Cardiac septum (tissue), 1 donor: ENCODE results near the gene PRRT1B. TPM values are rescaled to one million over a fixed set of nuclear protein-coding genes. Genes with fewer than 3 reads are reported as not detected.

Experiments
- DNase-seq: peaks from one replicate; pipeline ENCODE4 v3.0.0-alpha.2; 2020; ENCODE audit warnings: low spot score
- intact Hi-C: fragments of 100-400 bp; cut with DNase I; formaldehyde crosslinking; loops from one replicate; pipeline ENCODE4 v1.14.0; 2022
- total RNA-seq: library from RNA; stranded (reverse); fragmentation: NEBNext Ultra II Directional; extraction: Animal tissue kit (Norgen Biotek cat#: 25700); gene quantifications from one replicate; pipeline ENCODE4 v1.2.1, GENCODE V29; 2021
- donor health status: DM: no; HTN: no; CAD: no.

Gene PRRT1B
- total RNA-seq, 1 donor from 2014 or later, result not detected

- DNase-seq, result no peak
- intact Hi-C loops, result no loop called here
Measured at GRCh38 chr9:131577005-131578000, 32.0 kb downstream of the PRRT1B start.

GRCh38 chr9:131578021-131578420 is 32.7 kb downstream of the PRRT1B start:
- DNase-seq, result no peak
- intact Hi-C loops, result no loop called here

- intact Hi-C loops, result no loop called here
- DNase-seq, result no peak
Measured at GRCh38 chr9:131578731-131579504, 33.6 kb downstream of the PRRT1B start.

GRCh38 chr9:131579789-131580211 is 34.5 kb downstream of the PRRT1B start:
- intact Hi-C loops, result no loop called here

GRCh38 chr9:131580358-131580757 is 35.0 kb downstream of the PRRT1B start:
- DNase-seq, result no peak
- intact Hi-C loops, result no loop called here

More at GRCh38 chr9:131579789-131580211, 34.5 kb downstream of the PRRT1B start:
- no peak for DNase-seq

GRCh38 chr9:131582056-131582455 is 36.7 kb downstream of the PRRT1B start:
- intact Hi-C loops, result no loop called here
- no peak for DNase-seq

GRCh38 chr9:131582466-131583336 is 37.4 kb downstream of the PRRT1B start:
- no peak for DNase-seq
- intact Hi-C loops, result no loop called here

GRCh38 chr9:131583337-131583645 is 38.0 kb downstream of the PRRT1B start:
- intact Hi-C loops, result no loop called here
- DNase-seq, result no peak

GRCh38 chr9:131583836-131584555 is 38.7 kb downstream of the PRRT1B start:
- DNase-seq, result no peak
- intact Hi-C loops, result no loop called here

- no peak for DNase-seq
- intact Hi-C loops, result no loop called here
Measured at GRCh38 chr9:131584858-131585257, 39.5 kb downstream of the PRRT1B start.

- DNase-seq, result no peak
- intact Hi-C loops, result no loop called here
Measured at GRCh38 chr9:131585375-131585774, 40.1 kb downstream of the PRRT1B start.

- intact Hi-C loops, result no loop called here
- no peak for DNase-seq
Measured at GRCh38 chr9:131587331-131587730, 42.0 kb downstream of the PRRT1B start.

- intact Hi-C loops, result no loop called here
- no peak for DNase-seq
Measured at GRCh38 chr9:131587906-131588305, 42.6 kb downstream of the PRRT1B start.

- intact Hi-C loops, result no loop called here
- no peak for DNase-seq
Measured at GRCh38 chr9:131588396-131588795, 43.1 kb downstream of the PRRT1B start.

- intact Hi-C loops, result no loop called here
Measured at GRCh38 chr9:131589124-131589711, 43.9 kb downstream of the PRRT1B start.

GRCh38 chr9:131589993-131590392 is 44.7 kb downstream of the PRRT1B start:
- intact Hi-C loops, result no loop called here
- no peak for DNase-seq

More at GRCh38 chr9:131589124-131589711, 43.9 kb downstream of the PRRT1B start:
- no peak for DNase-seq

GRCh38 chr9:131590449-131590848 is 45.1 kb downstream of the PRRT1B start:
- intact Hi-C loops, result no loop called here
- no peak for DNase-seq
